ENCODE data around the gene HECW1.

Gene HECW1

DNA sequence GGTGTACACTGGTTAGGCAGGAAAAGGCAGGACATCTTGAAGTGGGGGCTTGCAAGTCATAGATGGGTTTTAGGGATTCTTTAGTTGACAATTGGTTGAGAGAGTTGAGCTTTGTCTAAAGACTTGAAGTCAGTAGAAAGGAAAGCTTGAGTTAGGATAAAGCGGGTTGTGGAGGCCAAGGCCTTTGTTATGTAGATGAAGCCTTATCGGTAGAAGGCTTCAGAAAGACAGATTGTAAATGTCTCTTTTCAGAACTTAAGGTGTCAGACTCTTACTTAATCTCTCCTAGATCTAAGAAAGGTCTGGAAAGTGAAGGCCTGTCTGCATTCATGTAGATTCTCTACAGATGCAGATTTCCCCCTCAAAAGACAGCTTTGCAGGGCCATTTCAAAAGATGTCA lies 177.4 kb downstream of the HECW1 start:
- no peak for DNase-seq
- Histone ChIP-seq H3K27me3 (replicated peaks in 2 of 5; ENCODE audit: control insufficient read depth in 4 of 5, insufficient read depth in 5 of 5, low read length in 4 of 5) (peaks cover 0 to 7% (median 3%) of the 10 kb centered on the region in 5 experiments), H3K4me3 (ENCODE audit: control insufficient read depth in 1 of 7, extremely low read depth in 1 of 7, insufficient read depth in 4 of 7, low read depth in 2 of 7, low read length in 6 of 7) (no peak overlapping the region), H3K4me1 (ENCODE audit: control extremely low read depth in 1 of 4, control insufficient read depth in 4 of 4, insufficient read depth in 4 of 4, low read length in 3 of 4) (no peaks in the 10 kb centered on the region), H3K36me3 (ENCODE audit: control insufficient read depth in 4 of 4, insufficient read depth in 4 of 4, low read length in 3 of 4) (no peaks in the 10 kb centered on the region), H3K27ac (ENCODE audit: insufficient read depth in 1 of 2, low read depth in 1 of 2, low read length in 2 of 2, poor library complexity in 1 of 2, severe bottlenecking in 2 of 2) (no peak overlapping the region), H3K9me3 (ENCODE audit: control extremely low read depth in 1 of 5, control insufficient read depth in 4 of 5, insufficient read depth in 2 of 5, low read depth in 1 of 5, low read length in 4 of 5) (peaks cover 0 to 26% (median 11%) of the 10 kb centered on the region in 5 experiments)
- ChIA-PET CTCF (interaction anchor here (1.2 kb wide), 2 partner anchors 9 to 10 kb away, joined by 3 read pairs; no protein-coding TSS in a partner anchor), POLR2A (no interaction called here)
- 91% methylated on average over 2 of the region's 2 CpGs for WGBS (ENCODE audit: insufficient coverage)

DNA sequence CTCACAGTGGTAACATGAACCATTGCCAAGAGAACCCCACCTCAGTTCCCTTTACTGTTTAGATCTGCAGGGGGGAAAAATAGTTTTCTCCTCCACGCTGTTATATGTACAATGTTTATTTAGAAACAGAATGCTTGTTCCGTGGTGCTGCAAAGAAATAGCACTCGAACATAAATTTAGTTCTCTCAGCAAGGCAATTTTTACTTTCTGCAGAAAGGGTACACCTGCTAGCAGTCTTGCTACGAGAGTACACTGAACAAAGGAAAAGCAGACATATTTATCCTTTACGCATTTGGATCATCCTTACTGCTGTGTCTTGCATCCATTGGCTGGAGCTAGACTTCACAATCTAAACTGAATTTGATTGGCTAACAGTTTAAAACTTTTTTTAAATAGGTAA lies 178.5 kb downstream of the HECW1 start:
- Histone ChIP-seq H3K36me3 (ENCODE audit: control insufficient read depth in 4 of 4, insufficient read depth in 4 of 4, low read length in 3 of 4) (no peaks in the 10 kb centered on the region), H3K4me3 (ENCODE audit: control insufficient read depth in 1 of 7, extremely low read depth in 1 of 7, insufficient read depth in 4 of 7, low read depth in 2 of 7, low read length in 6 of 7) (no peak overlapping the region), H3K4me1 (ENCODE audit: control extremely low read depth in 1 of 4, control insufficient read depth in 4 of 4, insufficient read depth in 4 of 4, low read length in 3 of 4) (no peaks in the 10 kb centered on the region), H3K27me3 (replicated peaks in 2 of 5; ENCODE audit: control insufficient read depth in 4 of 5, insufficient read depth in 5 of 5, low read length in 4 of 5) (peaks cover 0 to 6% (median 4%) of the 10 kb centered on the region in 5 experiments), H3K27ac (ENCODE audit: insufficient read depth in 1 of 2, low read depth in 1 of 2, low read length in 2 of 2, poor library complexity in 1 of 2, severe bottlenecking in 2 of 2) (no peak overlapping the region), H3K9me3 (ENCODE audit: control extremely low read depth in 1 of 5, control insufficient read depth in 4 of 5, insufficient read depth in 2 of 5, low read depth in 1 of 5, low read length in 4 of 5) (peaks cover 0 to 24% (median 10%) of the 10 kb centered on the region in 5 experiments)
- 98% methylated on average over 4 of the region's 5 CpGs for WGBS (ENCODE audit: insufficient coverage)
- DNase-seq: no peak
- ChIA-PET POLR2A (no interaction called here), CTCF (no interaction called here)

DNA sequence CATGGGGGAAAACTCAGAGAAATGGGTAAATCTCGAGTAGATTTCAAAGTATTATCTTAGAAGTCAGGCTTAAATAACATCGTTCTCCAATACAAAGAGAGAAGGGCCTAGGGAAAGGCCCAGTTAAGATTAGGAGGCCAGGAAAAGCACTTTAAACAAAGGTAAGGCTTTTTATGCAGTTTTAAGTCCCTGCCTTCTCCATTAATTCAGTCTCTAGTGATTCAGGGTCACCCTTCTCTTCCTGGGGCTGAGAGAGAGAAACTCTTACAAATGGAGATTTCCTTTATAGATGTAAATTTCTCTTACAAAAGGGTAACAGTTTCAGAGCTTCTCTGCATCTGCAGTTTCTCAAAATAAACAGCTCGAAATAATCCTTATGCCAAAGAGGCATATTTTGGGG lies 179.3 kb downstream of the HECW1 start:
- H3K9me3 ChIP-seq (ENCODE audit: control extremely low read depth in 1 of 5, control insufficient read depth in 4 of 5, insufficient read depth in 2 of 5, low read depth in 1 of 5, low read length in 4 of 5): peaks cover 0 to 21% (median 8%) of the 10 kb centered on the region in 5 experiments
- 98% methylated on average over 3 of the region's 3 CpGs for WGBS (ENCODE audit: insufficient coverage)
- no peak for DNase-seq
- CTCF ChIA-PET: no interaction called here
- POLR2A ChIA-PET: no interaction called here
- H3K27ac ChIP-seq (ENCODE audit: insufficient read depth in 1 of 2, low read depth in 1 of 2, low read length in 2 of 2, poor library complexity in 1 of 2, severe bottlenecking in 2 of 2): no peak overlapping the region
- peaks cover 0 to 7% (median 5%) of the 10 kb centered on the region in 5 experiments for H3K27me3 ChIP-seq (replicated peaks in 2 of 5; ENCODE audit: control insufficient read depth in 4 of 5, insufficient read depth in 5 of 5, low read length in 4 of 5)
- no peaks in the 10 kb centered on the region for H3K36me3 ChIP-seq (ENCODE audit: control insufficient read depth in 4 of 4, insufficient read depth in 4 of 4, low read length in 3 of 4)
- H3K4me3 ChIP-seq (ENCODE audit: control insufficient read depth in 1 of 7, extremely low read depth in 1 of 7, insufficient read depth in 4 of 7, low read depth in 2 of 7, low read length in 6 of 7): no peak overlapping the region
- H3K4me1 ChIP-seq (ENCODE audit: control extremely low read depth in 1 of 4, control insufficient read depth in 4 of 4, insufficient read depth in 4 of 4, low read length in 3 of 4): no peaks in the 10 kb centered on the region

DNA sequence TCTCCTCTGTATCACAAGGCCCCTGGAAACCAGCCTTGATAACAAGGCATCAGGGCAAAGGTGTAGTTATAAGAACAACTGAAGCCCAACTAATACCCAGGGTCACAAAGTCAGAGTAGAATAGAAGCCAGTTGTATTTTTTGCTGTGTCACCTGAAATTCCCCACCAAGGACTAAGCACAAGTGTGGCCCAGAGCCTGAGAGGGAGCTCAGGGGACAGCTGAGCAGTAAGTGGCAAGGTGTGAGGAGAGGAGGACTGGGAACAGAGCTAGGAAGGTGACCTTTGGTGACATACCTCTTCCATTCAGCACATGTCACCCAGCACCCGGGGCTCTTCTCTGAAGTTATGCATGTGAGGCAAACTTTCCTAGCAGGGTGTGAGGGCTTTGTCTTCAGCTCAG lies 179.9 kb downstream of the HECW1 start:
- Histone ChIP-seq H3K4me3 (ENCODE audit: control insufficient read depth in 1 of 7, extremely low read depth in 1 of 7, insufficient read depth in 4 of 7, low read depth in 2 of 7, low read length in 6 of 7) (no peak overlapping the region), H3K36me3 (ENCODE audit: control insufficient read depth in 4 of 4, insufficient read depth in 4 of 4, low read length in 3 of 4) (no peaks in the 10 kb centered on the region), H3K4me1 (ENCODE audit: control extremely low read depth in 1 of 4, control insufficient read depth in 4 of 4, insufficient read depth in 4 of 4, low read length in 3 of 4) (no peaks in the 10 kb centered on the region), H3K27me3 (replicated peaks in 2 of 5; ENCODE audit: control insufficient read depth in 4 of 5, insufficient read depth in 5 of 5, low read length in 4 of 5) (peaks cover 0 to 7% (median 5%) of the 10 kb centered on the region in 5 experiments), H3K9me3 (ENCODE audit: control extremely low read depth in 1 of 5, control insufficient read depth in 4 of 5, insufficient read depth in 2 of 5, low read depth in 1 of 5, low read length in 4 of 5) (peaks cover 0 to 21% (median 7%) of the 10 kb centered on the region in 5 experiments), H3K27ac (ENCODE audit: insufficient read depth in 1 of 2, low read depth in 1 of 2, low read length in 2 of 2, poor library complexity in 1 of 2, severe bottlenecking in 2 of 2) (no peak overlapping the region)
- POLR2A ChIA-PET: no interaction called here
- 100% methylated on average over 1 of the region's 1 CpG for WGBS (ENCODE audit: insufficient coverage)
- CTCF ChIA-PET: no interaction called here
- DNase-seq: no peak

DNA sequence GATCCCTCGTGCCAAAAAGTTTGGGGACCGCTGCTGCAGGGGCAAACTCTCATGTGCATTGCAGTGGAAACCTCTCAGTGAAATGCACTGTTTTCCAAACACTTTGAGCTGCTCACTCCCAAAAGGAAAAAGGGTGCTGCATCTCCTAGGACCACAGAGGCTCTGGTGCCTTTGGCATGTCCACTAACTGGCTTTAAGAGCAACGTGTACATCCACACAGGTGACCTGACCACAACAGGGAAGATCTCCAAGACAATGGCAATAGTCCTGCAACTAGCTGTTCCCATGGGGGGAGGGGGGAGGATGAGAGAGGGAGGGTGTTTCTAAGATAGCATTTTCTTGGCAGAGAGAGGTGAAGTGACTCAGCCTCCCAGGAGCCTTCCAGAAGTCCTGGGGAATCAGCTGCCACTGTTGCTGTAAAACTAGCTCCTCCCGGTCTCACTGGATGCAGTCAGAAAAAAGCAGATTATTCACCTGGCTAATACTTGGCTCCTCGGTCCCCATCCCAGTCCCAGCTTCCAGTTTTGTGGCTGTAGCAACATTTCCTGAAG lies 181.7 kb downstream of the HECW1 start:
- ChIA-PET CTCF (interaction anchor here (1.2 kb wide), 1 partner anchor 11 kb away, joined by 3 read pairs; no protein-coding TSS in a partner anchor), POLR2A (no interaction called here)
- Histone ChIP-seq H3K27ac (ENCODE audit: insufficient read depth in 1 of 2, low read depth in 1 of 2, low read length in 2 of 2, poor library complexity in 1 of 2, severe bottlenecking in 2 of 2) (no peak overlapping the region), H3K27me3 (replicated peaks in 2 of 5; ENCODE audit: control insufficient read depth in 4 of 5, insufficient read depth in 5 of 5, low read length in 4 of 5) (peaks cover 0 to 14% (median 5%) of the 10 kb centered on the region in 5 experiments), H3K9me3 (ENCODE audit: control extremely low read depth in 1 of 5, control insufficient read depth in 4 of 5, insufficient read depth in 2 of 5, low read depth in 1 of 5, low read length in 4 of 5) (peaks cover 0 to 21% (median 6%) of the 10 kb centered on the region in 5 experiments), H3K36me3 (ENCODE audit: control insufficient read depth in 4 of 4, insufficient read depth in 4 of 4, low read length in 3 of 4) (no peaks in the 10 kb centered on the region), H3K4me3 (ENCODE audit: control insufficient read depth in 1 of 7, extremely low read depth in 1 of 7, insufficient read depth in 4 of 7, low read depth in 2 of 7, low read length in 6 of 7) (no peak overlapping the region), H3K4me1 (ENCODE audit: control extremely low read depth in 1 of 4, control insufficient read depth in 4 of 4, insufficient read depth in 4 of 4, low read length in 3 of 4) (no peaks in the 10 kb centered on the region)
- WGBS (ENCODE audit: insufficient coverage): 88% methylated on average over 4 of the region's 5 CpGs
- no peak for DNase-seq

DNA sequence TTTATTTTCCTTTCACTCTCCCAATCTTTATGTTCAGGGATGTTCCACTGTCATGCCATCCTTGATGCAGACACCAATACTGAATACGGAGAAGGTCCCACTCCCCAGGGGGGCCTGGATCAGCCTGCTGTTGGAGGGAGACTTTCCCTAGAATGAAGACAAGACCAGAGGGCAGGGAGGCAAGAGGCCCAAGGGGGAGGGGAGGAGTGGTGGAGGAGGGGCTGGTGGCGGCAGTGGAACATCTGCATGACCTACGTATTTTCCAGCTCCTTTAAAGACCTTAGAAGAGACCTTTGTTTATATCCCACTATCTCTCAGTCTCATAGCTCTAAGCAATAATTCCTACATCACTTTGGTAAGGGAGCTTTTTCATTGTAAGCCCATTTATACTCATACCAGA lies 183.0 kb downstream of the HECW1 start:
- Histone ChIP-seq H3K27me3 (replicated peaks in 2 of 5; ENCODE audit: control insufficient read depth in 4 of 5, insufficient read depth in 5 of 5, low read length in 4 of 5) (peaks cover 0 to 14% (median 9%) of the 10 kb centered on the region in 5 experiments), H3K4me3 (ENCODE audit: control insufficient read depth in 1 of 7, extremely low read depth in 1 of 7, insufficient read depth in 4 of 7, low read depth in 2 of 7, low read length in 6 of 7) (no peak overlapping the region), H3K27ac (ENCODE audit: insufficient read depth in 1 of 2, low read depth in 1 of 2, low read length in 2 of 2, poor library complexity in 1 of 2, severe bottlenecking in 2 of 2) (no peak overlapping the region), H3K9me3 (ENCODE audit: control extremely low read depth in 1 of 5, control insufficient read depth in 4 of 5, insufficient read depth in 2 of 5, low read depth in 1 of 5, low read length in 4 of 5) (peaks cover 0 to 15% (median 5%) of the 10 kb centered on the region in 5 experiments), H3K4me1 (ENCODE audit: control extremely low read depth in 1 of 4, control insufficient read depth in 4 of 4, insufficient read depth in 4 of 4, low read length in 3 of 4) (no peaks in the 10 kb centered on the region), H3K36me3 (ENCODE audit: control insufficient read depth in 4 of 4, insufficient read depth in 4 of 4, low read length in 3 of 4) (no peaks in the 10 kb centered on the region)
- WGBS (ENCODE audit: insufficient coverage): 60% methylated on average over 1 of the region's 3 CpGs
- no peak for DNase-seq
- POLR2A ChIA-PET: no interaction called here
- CTCF ChIA-PET: no interaction called here

DNA sequence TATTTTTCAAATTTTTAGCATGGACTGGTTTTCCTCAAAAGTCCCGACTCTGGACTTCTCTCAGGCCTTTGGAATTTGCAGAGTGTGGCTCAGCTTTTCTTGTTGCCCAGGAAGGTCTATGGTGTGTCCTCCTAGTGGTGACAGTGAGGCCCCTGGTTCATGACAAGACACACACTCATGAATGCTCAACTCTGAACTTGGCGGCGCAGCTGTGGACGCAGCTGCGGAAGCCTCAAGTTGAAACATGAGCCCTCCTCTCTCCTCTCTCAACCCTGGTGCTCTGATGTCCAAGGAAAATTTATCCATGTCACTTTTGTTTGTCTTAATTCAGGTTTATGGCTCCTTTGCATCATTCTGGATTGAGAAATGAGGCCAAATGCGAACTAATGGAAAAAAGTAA lies 183.9 kb downstream of the HECW1 start:
- Histone ChIP-seq H3K27ac (ENCODE audit: insufficient read depth in 1 of 2, low read depth in 1 of 2, low read length in 2 of 2, poor library complexity in 1 of 2, severe bottlenecking in 2 of 2) (no peak overlapping the region), H3K36me3 (ENCODE audit: control insufficient read depth in 4 of 4, insufficient read depth in 4 of 4, low read length in 3 of 4) (no peaks in the 10 kb centered on the region), H3K9me3 (ENCODE audit: control extremely low read depth in 1 of 5, control insufficient read depth in 4 of 5, insufficient read depth in 2 of 5, low read depth in 1 of 5, low read length in 4 of 5) (peaks cover 0 to 6% (median 0%) of the 10 kb centered on the region in 5 experiments), H3K27me3 (replicated peaks in 2 of 5; ENCODE audit: control insufficient read depth in 4 of 5, insufficient read depth in 5 of 5, low read length in 4 of 5) (peaks cover 0 to 19% (median 9%) of the 10 kb centered on the region in 5 experiments), H3K4me1 (ENCODE audit: control extremely low read depth in 1 of 4, control insufficient read depth in 4 of 4, insufficient read depth in 4 of 4, low read length in 3 of 4) (no peaks in the 10 kb centered on the region), H3K4me3 (ENCODE audit: control insufficient read depth in 1 of 7, extremely low read depth in 1 of 7, insufficient read depth in 4 of 7, low read depth in 2 of 7, low read length in 6 of 7) (no peak overlapping the region)
- DNase-seq: no peak
- CTCF ChIA-PET: interaction anchor here (1.0 kb wide), 1 partner anchor 20 kb away, joined by 3 read pairs; no protein-coding TSS in a partner anchor
- WGBS (ENCODE audit: insufficient coverage): 100% methylated on average over 6 of the region's 6 CpGs
- POLR2A ChIA-PET: no interaction called here

Data from common myeloid progenitor, CD34-positive (primary cell).